PC-3 (cell line): ENCODE results near the gene SLC8A2. TPM values are rescaled to one million over a fixed set of nuclear protein-coding genes. Genes with fewer than 3 reads are reported as not detected.

ENCODE experiments used
- ATAC-seq: fragments of 200-7000 bp; cut with Tn5 transposase; 2 replicates; pipeline ENCODE4 v1.9.1; 2020; ENCODE audit warnings: mild to moderate bottlenecking, moderate library complexity
- BruUV-seq: library from RNA; stranded (reverse); fragments of 400-500 nt; replicated peaks from 2 replicates; lab custom pipeline; 2021; lab: Mats Ljungman, UMichigan
- CTCF ChIA-PET: fragments of 300-600 bp; sonication (Branson Sonifier 250); formaldehyde crosslinking; loops from one replicate; lab custom pipeline; 2022; ENCODE audit warnings: antibody characterized with exemption; lab: Charles Lee
- POLR2A ChIA-PET: fragments of 300-600 bp; sonication (Branson Sonifier 250); formaldehyde crosslinking; loops from one replicate; lab custom pipeline; 2022; ENCODE audit warnings: antibody characterized with exemption; ENCODE audit not compliant: unreplicated experiment; lab: Charles Lee
- DNase-seq: peaks from one replicate; pipeline ENCODE4 v3.0.0-alpha.2; 2015
- H2AFZ ChIP-seq: fragments of 300-600 bp; sonication (generic); 2 replicates; pipeline ENCODE4 v1.6.0; 2016; ENCODE audit warnings: antibody characterized with exemption, low read length
- H3F3A ChIP-seq: fragments of 300-600 bp; sonication (generic); one replicate; pipeline ENCODE4 v1.6.0; 2017; ENCODE audit warnings: antibody characterized with exemption, low read length, control low read depth, mild to moderate bottlenecking; ENCODE audit not compliant: unreplicated experiment
- H3K27ac ChIP-seq: fragments of 300-600 bp; sonication (generic); 2 replicates; pipeline ENCODE4 v1.5.1; 2016; ENCODE audit warnings: mild to moderate bottlenecking, low read length
- H3K27me3 ChIP-seq: fragments of 300-600 bp; sonication (generic); 2 replicates; pipeline ENCODE4 v1.6.1; 2016; ENCODE audit warnings: low read length, mixed read lengths
- H3K36me3 ChIP-seq: fragments of 300-600 bp; sonication (generic); 2 replicates; pipeline ENCODE4 v1.6.1; 2016; ENCODE audit warnings: low read depth, mixed run types, low read length, mixed read lengths
- H3K4me1 ChIP-seq: fragments of 300-600 bp; sonication (generic); 2 replicates; pipeline ENCODE4 v1.5.1; 2016; ENCODE audit warnings: low read length; ENCODE audit not compliant: insufficient read depth
- H3K4me2 ChIP-seq: fragments of 300-600 bp; sonication (generic); 2 replicates; pipeline ENCODE4 v1.6.0; 2016; ENCODE audit warnings: low read length
- H3K4me3 ChIP-seq: fragments of 300-600 bp; sonication (generic); 2 replicates; pipeline ENCODE4 v1.5.1; 2016; ENCODE audit warnings: mild to moderate bottlenecking, low read length, mixed read lengths
- H3K79me2 ChIP-seq: fragments of 300-600 bp; sonication (generic); 2 replicates; pipeline ENCODE4 v1.6.1; 2017; ENCODE audit warnings: low read length, mixed read lengths
- H3K9ac ChIP-seq: fragments of 300-600 bp; sonication (generic); 2 replicates; pipeline ENCODE4 v1.6.0; 2016; ENCODE audit warnings: mild to moderate bottlenecking, low read length
- H3K9me2 ChIP-seq: fragments of 300-600 bp; sonication (generic); replicated peaks from 2 replicates; pipeline ENCODE4 v1.6.1; 2016; ENCODE audit warnings: mixed run types, low read length, mixed read lengths
- H3K9me3 ChIP-seq: fragments of 300-600 bp; sonication (generic); 2 replicates; pipeline ENCODE4 v1.6.1; 2016; ENCODE audit warnings: low read length, mixed read lengths
- H4K20me1 ChIP-seq: fragments of 300-600 bp; sonication (generic); 2 replicates; pipeline ENCODE4 v1.6.1; 2016; ENCODE audit warnings: low read length, mixed read lengths
- EZH2 ChIP-seq: fragments of 300-600 bp; sonication (generic); IDR thresholded peaks from one replicate; pipeline ENCODE4 v1.6.1; 2017; ENCODE audit warnings: antibody characterized with exemption, mild to moderate bottlenecking, low read length; ENCODE audit not compliant: unreplicated experiment
- EZH2phosphoT487 ChIP-seq: fragments of 300-600 bp; sonication (generic); IDR thresholded peaks from 2 replicates; pipeline ENCODE4 v1.6.1; 2018; ENCODE audit warnings: mild to moderate bottlenecking, antibody characterized with exemption, low read length, borderline replicate concordance
- intact Hi-C: fragments of 100-400 bp; cut with micrococcal nuclease; formaldehyde crosslinking; loops from 2 replicates; pipeline ENCODE4 v1.9.0; 2023
- total RNA-seq: library from RNA; depleted of rRNA; stranded (reverse); fragments of >200 nt; gene quantifications from 2 replicates; pipeline ENCODE4 v1.2.3, GENCODE V29; 2014
- TF ChIP-seq, protein P1 (sequence below): fragments of 300-600 bp; sonication (generic); conservative IDR thresholded peaks from 2 replicates; pipeline ENCODE4 v1.5.1; 2017; ENCODE audit warnings: antibody characterized with exemption, low read depth, mild to moderate bottlenecking, low read length

The SLC8A2 gene
- total RNA-seq, 1 experiment from 2014 or later = 0.33 TPM

GRCh38 chr19:47417746-47418691, 53.7 kb downstream of the SLC8A2 start:
- intact Hi-C loops = no loop called here
- H3K27me3 ChIP-seq = peaks cover 50% of the 10 kb centered on the region
- DNase-seq (no peak), ATAC-seq (no peak)
- TF ChIP-seq EZH2 = no peak
- TF ChIP-seq EZH2phosphoT487 = no peak
- TF ChIP-seq, protein P1, sequence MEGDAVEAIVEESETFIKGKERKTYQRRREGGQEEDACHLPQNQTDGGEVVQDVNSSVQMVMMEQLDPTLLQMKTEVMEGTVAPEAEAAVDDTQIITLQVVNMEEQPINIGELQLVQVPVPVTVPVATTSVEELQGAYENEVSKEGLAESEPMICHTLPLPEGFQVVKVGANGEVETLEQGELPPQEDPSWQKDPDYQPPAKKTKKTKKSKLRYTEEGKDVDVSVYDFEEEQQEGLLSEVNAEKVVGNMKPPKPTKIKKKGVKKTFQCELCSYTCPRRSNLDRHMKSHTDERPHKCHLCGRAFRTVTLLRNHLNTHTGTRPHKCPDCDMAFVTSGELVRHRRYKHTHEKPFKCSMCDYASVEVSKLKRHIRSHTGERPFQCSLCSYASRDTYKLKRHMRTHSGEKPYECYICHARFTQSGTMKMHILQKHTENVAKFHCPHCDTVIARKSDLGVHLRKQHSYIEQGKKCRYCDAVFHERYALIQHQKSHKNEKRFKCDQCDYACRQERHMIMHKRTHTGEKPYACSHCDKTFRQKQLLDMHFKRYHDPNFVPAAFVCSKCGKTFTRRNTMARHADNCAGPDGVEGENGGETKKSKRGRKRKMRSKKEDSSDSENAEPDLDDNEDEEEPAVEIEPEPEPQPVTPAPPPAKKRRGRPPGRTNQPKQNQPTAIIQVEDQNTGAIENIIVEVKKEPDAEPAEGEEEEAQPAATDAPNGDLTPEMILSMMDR = no peak
- no peak overlapping the region for H2AFZ ChIP-seq
- no peaks in the 10 kb centered on the region for H3K9me2 ChIP-seq
- H3K9me3 ChIP-seq = no peaks in the 10 kb centered on the region
- POLR2A ChIA-PET = no interaction called here
- no peaks in the 10 kb centered on the region for H4K20me1 ChIP-seq
- no TSS peak for BruUV-seq
- H3K4me1 ChIP-seq = no peaks in the 10 kb centered on the region
- H3K9ac ChIP-seq = no peak overlapping the region
- no peak overlapping the region for H3K4me2 ChIP-seq
- H3F3A ChIP-seq = no peaks in the 10 kb centered on the region
- no peak overlapping the region for H3K27ac ChIP-seq
- no peaks in the 10 kb centered on the region for H3K79me2 ChIP-seq
- CTCF ChIA-PET = no interaction called here
- H3K4me3 ChIP-seq = no peak overlapping the region
- H3K36me3 ChIP-seq = no peaks in the 10 kb centered on the region

DNA sequence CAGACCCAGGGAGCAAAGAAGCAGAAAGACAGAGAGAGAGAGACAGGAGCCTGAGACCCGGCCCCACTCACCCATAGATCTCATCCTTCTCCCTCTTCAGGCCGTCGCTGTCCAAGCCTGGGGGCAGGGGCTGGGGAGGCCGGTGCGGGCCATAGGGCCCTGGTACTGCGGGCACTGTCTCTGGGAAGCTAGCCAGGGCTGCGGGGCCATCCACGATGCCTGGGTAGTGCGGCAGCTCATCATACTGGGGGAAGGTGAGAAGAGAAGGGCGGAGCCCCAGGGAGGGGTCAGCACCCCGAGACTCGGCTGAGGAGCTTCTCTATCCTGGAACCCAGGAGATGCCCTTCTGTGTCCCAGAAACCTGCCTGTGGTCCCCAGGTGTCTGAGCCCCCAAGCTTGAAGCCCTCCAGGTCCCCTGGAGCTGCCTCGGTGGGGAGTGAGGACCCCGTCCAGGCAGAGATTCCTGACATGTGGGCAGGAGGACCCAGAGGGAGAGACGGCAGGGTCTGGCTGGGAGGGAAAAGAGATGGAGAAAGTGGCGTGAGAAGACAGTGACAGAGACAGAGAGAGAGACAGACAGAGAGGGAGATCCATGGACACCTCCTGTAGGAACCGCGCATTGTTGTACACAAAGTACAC, 54.5 kb downstream of the SLC8A2 start:
- no peak overlapping the region for H3K27ac ChIP-seq
- H3K9me3 ChIP-seq = no peaks in the 10 kb centered on the region
- no peaks in the 10 kb centered on the region for H3K79me2 ChIP-seq
- intact Hi-C loops = no loop called here
- H3K4me3 ChIP-seq = no peak overlapping the region
- no peaks in the 10 kb centered on the region for H3F3A ChIP-seq
- H3K9me2 ChIP-seq = no peaks in the 10 kb centered on the region
- H3K9ac ChIP-seq = no peak overlapping the region
- no peak; the same call in 1 of the 2 replicates for ATAC-seq
- POLR2A ChIA-PET = no interaction called here
- BruUV-seq = no TSS peak
- H3K27me3 ChIP-seq = peaks cover 42% of the 10 kb centered on the region
- no peaks in the 10 kb centered on the region for H3K4me1 ChIP-seq
- no peak overlapping the region for H2AFZ ChIP-seq
- no peak for DNase-seq
- no peaks in the 10 kb centered on the region for H4K20me1 ChIP-seq
- CTCF ChIA-PET = no interaction called here
- TF ChIP-seq, protein P1 = no peak
- TF ChIP-seq EZH2 (no peak), EZH2phosphoT487 (no peak)
- no peak overlapping the region for H3K4me2 ChIP-seq
- H3K36me3 ChIP-seq = no peaks in the 10 kb centered on the region

- no peak for DNase-seq
- no peaks in the 10 kb centered on the region for H3K9me2 ChIP-seq
These were observed 55.1 kb downstream of the SLC8A2 start for GRCh38 chr19:47416643-47416985.

More at GRCh38 chr19:47416643-47416985, 55.1 kb downstream of the SLC8A2 start:
- Histone ChIP-seq H3F3A (no peaks in the 10 kb centered on the region), H4K20me1 (no peaks in the 10 kb centered on the region), H3K4me2 (no peak overlapping the region), H3K36me3 (no peaks in the 10 kb centered on the region), H3K27me3 (peaks cover 37% of the 10 kb centered on the region), H3K9me3 (no peaks in the 10 kb centered on the region), H3K4me3 (no peak overlapping the region), H3K4me1 (no peaks in the 10 kb centered on the region), H3K79me2 (no peaks in the 10 kb centered on the region), H2AFZ (no peak overlapping the region), H3K27ac (no peak overlapping the region), H3K9ac (no peak overlapping the region)
- TF ChIP-seq, protein P1 = no peak
- no peak for TF ChIP-seq EZH2
- intact Hi-C loops = no loop called here
- CTCF ChIA-PET = no interaction called here
- no peak for ATAC-seq
- POLR2A ChIA-PET = no interaction called here
- BruUV-seq = no TSS peak
